ENCODE results near the gene PITPNM3. TPM values are rescaled to one million over a fixed set of nuclear protein-coding genes. Genes with fewer than 3 reads are reported as not detected.
A peak's percentile ranks its signal among the peaks of the same experiment; 100 is the strongest.

The PITPNM3 gene
- total and polyA plus RNA-seq, 2 donors (not counting 1 experiment from before 2014, with no cell fraction given), result 0.99 to 1.1 TPM

DNA sequence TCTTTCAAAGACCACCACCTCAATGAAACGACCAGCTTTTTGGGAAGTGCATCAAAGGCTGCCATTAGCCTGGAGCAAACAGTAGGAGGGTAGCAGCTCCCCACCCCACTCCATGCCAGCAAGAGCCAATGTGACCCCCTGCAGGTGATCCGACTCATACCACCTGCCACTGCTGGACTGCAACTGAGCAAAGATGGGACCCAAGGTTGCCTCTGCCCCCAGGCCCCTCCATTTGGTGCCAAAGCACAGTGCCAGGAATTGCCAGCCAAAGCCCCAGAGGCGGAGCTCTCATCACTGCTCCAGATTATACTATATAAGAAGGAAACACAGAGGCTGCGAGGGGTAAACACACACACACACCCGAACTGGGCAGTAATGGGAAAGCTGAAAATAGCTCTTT, 8.3 kb downstream of the PITPNM3 start:
- Histone ChIP-seq H3K79me2 (ENCODE audit: control insufficient read depth, insufficient read depth, low read length) (no peaks in the 10 kb centered on the region), H3K27me3 (ENCODE audit: control insufficient read depth, insufficient read depth, low read length) (peaks cover under 1% of the 10 kb centered on the region), H3K4me1 (ENCODE audit: control insufficient read depth, extremely low read depth, insufficient read depth, low read length) (no peaks in the 10 kb centered on the region), H3K4me2 (ENCODE audit: extremely low read depth, insufficient read depth, low read length) (no peak overlapping the region), H4K20me1 (ENCODE audit: control insufficient read depth, extremely low read depth, insufficient read depth, low read length) (no peaks in the 10 kb centered on the region), H3K36me3 (ENCODE audit: control insufficient read depth, insufficient read depth, low read length) (no peaks in the 10 kb centered on the region), H3K27ac (ENCODE audit: insufficient read depth, low read length) (no peak overlapping the region), H3K9me3 (ENCODE audit: control insufficient read depth, insufficient read depth, low read depth, low read length) (no peaks in the 10 kb centered on the region), H3K9ac (ENCODE audit: insufficient read depth, low read length) (no peak overlapping the region), H2AFZ (ENCODE audit: low read length) (no peak overlapping the region), H3K4me3 (replicated peaks in 1 of 4; ENCODE audit: control extremely low read depth in 1 of 4, insufficient read depth in 1 of 4, low read depth in 3 of 4, low read length in 4 of 4) (no peak overlapping the region)
- TF ChIP-seq EZH2 (IDR thresholded peaks at IDR 0.05; ENCODE audit: low read length, missing control alignments), result no peak
- TF ChIP-seq, protein P1, sequence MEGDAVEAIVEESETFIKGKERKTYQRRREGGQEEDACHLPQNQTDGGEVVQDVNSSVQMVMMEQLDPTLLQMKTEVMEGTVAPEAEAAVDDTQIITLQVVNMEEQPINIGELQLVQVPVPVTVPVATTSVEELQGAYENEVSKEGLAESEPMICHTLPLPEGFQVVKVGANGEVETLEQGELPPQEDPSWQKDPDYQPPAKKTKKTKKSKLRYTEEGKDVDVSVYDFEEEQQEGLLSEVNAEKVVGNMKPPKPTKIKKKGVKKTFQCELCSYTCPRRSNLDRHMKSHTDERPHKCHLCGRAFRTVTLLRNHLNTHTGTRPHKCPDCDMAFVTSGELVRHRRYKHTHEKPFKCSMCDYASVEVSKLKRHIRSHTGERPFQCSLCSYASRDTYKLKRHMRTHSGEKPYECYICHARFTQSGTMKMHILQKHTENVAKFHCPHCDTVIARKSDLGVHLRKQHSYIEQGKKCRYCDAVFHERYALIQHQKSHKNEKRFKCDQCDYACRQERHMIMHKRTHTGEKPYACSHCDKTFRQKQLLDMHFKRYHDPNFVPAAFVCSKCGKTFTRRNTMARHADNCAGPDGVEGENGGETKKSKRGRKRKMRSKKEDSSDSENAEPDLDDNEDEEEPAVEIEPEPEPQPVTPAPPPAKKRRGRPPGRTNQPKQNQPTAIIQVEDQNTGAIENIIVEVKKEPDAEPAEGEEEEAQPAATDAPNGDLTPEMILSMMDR (conservative IDR thresholded peaks at IDR 0.05 in 1 of 2, IDR thresholded peaks at IDR 0.05 in 1 of 2; ENCODE audit: low read depth in 1 of 2, low read length in 2 of 2), result no peak
- DNase-seq (ENCODE audit: low read depth in 2 of 2), result peak in 1 of 2 donors; percentile 7

DNA sequence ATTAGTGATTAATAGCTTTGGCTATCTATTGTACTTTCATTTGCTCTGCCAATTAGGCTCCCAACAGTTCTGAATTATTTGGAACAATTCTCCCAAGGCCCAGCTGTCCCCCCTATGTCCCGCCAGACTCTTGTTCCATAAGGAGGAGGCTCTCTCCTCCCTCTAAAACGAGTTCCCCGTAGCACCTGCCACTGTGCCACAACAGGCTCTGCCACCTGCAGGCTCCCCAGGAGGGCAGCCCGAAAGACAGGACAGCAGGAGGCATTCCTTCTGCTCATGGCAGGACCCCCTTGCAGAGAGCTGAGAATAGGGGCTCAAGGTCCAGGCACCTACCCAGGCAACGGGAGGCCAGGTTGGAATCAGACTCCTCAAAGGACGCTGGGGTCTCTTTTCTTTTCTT, 9.0 kb downstream of the PITPNM3 start:
- no peaks in the 10 kb centered on the region for H3K27me3 ChIP-seq (ENCODE audit: control insufficient read depth, insufficient read depth, low read length)
- DNase-seq (ENCODE audit: low read depth in 2 of 2), result no peak
- no peaks in the 10 kb centered on the region for H3K36me3 ChIP-seq (ENCODE audit: control insufficient read depth, insufficient read depth, low read length)
- no peaks in the 10 kb centered on the region for H4K20me1 ChIP-seq (ENCODE audit: control insufficient read depth, extremely low read depth, insufficient read depth, low read length)
- H3K9ac ChIP-seq (ENCODE audit: insufficient read depth, low read length), result no peak overlapping the region
- no peak overlapping the region for H3K4me2 ChIP-seq (ENCODE audit: extremely low read depth, insufficient read depth, low read length)
- no peak overlapping the region for H3K4me3 ChIP-seq (replicated peaks in 1 of 4; ENCODE audit: control extremely low read depth in 1 of 4, insufficient read depth in 1 of 4, low read depth in 3 of 4, low read length in 4 of 4)
- H3K4me1 ChIP-seq (ENCODE audit: control insufficient read depth, extremely low read depth, insufficient read depth, low read length), result no peaks in the 10 kb centered on the region
- no peak overlapping the region for H3K27ac ChIP-seq (ENCODE audit: insufficient read depth, low read length)
- H3K9me3 ChIP-seq (ENCODE audit: control insufficient read depth, insufficient read depth, low read depth, low read length), result no peaks in the 10 kb centered on the region
- TF ChIP-seq, protein P1 (conservative IDR thresholded peaks at IDR 0.05 in 1 of 2, IDR thresholded peaks at IDR 0.05 in 1 of 2; ENCODE audit: low read depth in 1 of 2, low read length in 2 of 2), result no peak
- no peak for TF ChIP-seq EZH2 (IDR thresholded peaks at IDR 0.05; ENCODE audit: low read length, missing control alignments)
- no peak overlapping the region for H2AFZ ChIP-seq (ENCODE audit: low read length)
- H3K79me2 ChIP-seq (ENCODE audit: control insufficient read depth, insufficient read depth, low read length), result no peaks in the 10 kb centered on the region

DNA sequence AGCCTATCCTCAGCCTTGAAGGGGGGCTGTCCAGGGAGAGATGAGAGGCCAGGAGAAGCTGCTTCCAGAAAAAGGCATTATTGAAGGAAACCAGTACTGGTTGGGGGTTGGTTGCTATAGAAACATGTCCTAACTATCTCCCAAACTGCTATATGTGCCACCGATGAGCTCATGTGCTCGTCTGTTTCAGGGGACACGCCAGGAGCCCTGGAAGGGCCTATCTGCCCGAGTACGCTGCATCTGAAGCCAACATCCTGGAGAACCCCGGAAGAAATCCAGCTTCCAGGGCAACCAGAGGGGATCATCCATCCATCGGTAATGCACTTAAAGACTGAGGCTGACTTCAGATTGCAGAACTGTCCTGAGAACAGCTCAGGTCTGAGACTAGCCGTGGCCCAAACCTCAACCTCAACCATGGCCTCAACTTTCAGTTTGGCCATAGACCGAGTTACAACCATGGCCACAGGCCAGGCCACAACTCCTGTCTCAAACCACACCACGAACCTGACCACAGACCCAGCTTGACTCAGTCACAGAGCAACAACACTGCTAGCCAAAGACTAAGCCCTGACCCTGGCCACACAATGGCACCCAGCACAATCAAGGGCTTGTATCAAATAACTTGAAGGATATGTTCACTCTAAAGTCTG, 10.2 kb downstream of the PITPNM3 start:
- no peak overlapping the region for H3K9ac ChIP-seq (ENCODE audit: insufficient read depth, low read length)
- H3K27me3 ChIP-seq (ENCODE audit: control insufficient read depth, insufficient read depth, low read length), result no peaks in the 10 kb centered on the region
- H3K9me3 ChIP-seq (ENCODE audit: control insufficient read depth, insufficient read depth, low read depth, low read length), result no peaks in the 10 kb centered on the region
- no peak overlapping the region for H3K4me3 ChIP-seq (replicated peaks in 1 of 4; ENCODE audit: control extremely low read depth in 1 of 4, insufficient read depth in 1 of 4, low read depth in 3 of 4, low read length in 4 of 4)
- H3K4me2 ChIP-seq (ENCODE audit: extremely low read depth, insufficient read depth, low read length), result no peak overlapping the region
- H3K27ac ChIP-seq (ENCODE audit: insufficient read depth, low read length), result no peak overlapping the region
- no peak overlapping the region for H2AFZ ChIP-seq (ENCODE audit: low read length)
- H4K20me1 ChIP-seq (ENCODE audit: control insufficient read depth, extremely low read depth, insufficient read depth, low read length), result no peaks in the 10 kb centered on the region
- DNase-seq (ENCODE audit: low read depth in 2 of 2), result peak; percentile 55 to 86
- no peaks in the 10 kb centered on the region for H3K79me2 ChIP-seq (ENCODE audit: control insufficient read depth, insufficient read depth, low read length)
- no peaks in the 10 kb centered on the region for H3K4me1 ChIP-seq (ENCODE audit: control insufficient read depth, extremely low read depth, insufficient read depth, low read length)
- H3K36me3 ChIP-seq (ENCODE audit: control insufficient read depth, insufficient read depth, low read length), result no peaks in the 10 kb centered on the region
- no peak for TF ChIP-seq EZH2 (IDR thresholded peaks at IDR 0.05; ENCODE audit: low read length, missing control alignments)
- TF ChIP-seq, protein P1 (conservative IDR thresholded peaks at IDR 0.05 in 1 of 2, IDR thresholded peaks at IDR 0.05 in 1 of 2; ENCODE audit: low read depth in 1 of 2, low read length in 2 of 2), result no peak

Data from fibroblast of lung (primary cell).